ENCODE data around the gene LPIN1. TPM values are rescaled to one million over a fixed set of nuclear protein-coding genes. Genes with fewer than 3 reads are reported as not detected.
"Not testable (repeated sequence)": the region's sequence is repeated elsewhere in the genome, so short reads cannot be mapped to it uniquely, and the experiment has no call there.

Gene LPIN1
- total and polyA plus RNA-seq, 2 of the 13 experiments (the other 11 are each of a cell fraction or from before 2014, with no cell fraction given), result 9.7 to 19.4 TPM

GRCh38 chr2:11729362-11730212 lies 16.8 kb upstream of the LPIN1 start (continued):
- no peak for TF ChIP-seq ZNF280D (CRISPR knock-in tag; IDR thresholded peaks at IDR 0.05)

GRCh38 chr2:11731214-11731984 lies 15.0 kb upstream of the LPIN1 start:
- in situ Hi-C loops (cut with HindIII; ENCODE audit: extremely low pct_ligation_motif_present, low pct_unique_long_range_greater_than_20kb); CTCF ChIA-PET (ENCODE audit: low intra/inter-chr PET ratio, low total read pairs); ATAC-seq; H3K79me2 ChIP-seq (ENCODE audit: insufficient read depth, low read length); POLR2A ChIA-PET; H3K9me3 ChIP-seq (ENCODE audit: low read length); intact Hi-C loops (cut with micrococcal nuclease; ENCODE audit: unreplicated experiment); H3K4me3 ChIP-seq (replicated peaks in 1 of 3; ENCODE audit: insufficient read depth in 1 of 3, low read depth in 2 of 3, low read length in 3 of 3); DNase-seq (ENCODE audit: low spot score); H4K20me1 ChIP-seq (ENCODE audit: insufficient read depth, low read length); H3K4me1 ChIP-seq (ENCODE audit: insufficient read depth, low read length); H3K27me3 ChIP-seq (ENCODE audit: control insufficient read depth in 1 of 2, insufficient read depth in 2 of 2, low read length in 2 of 2); H2AFZ ChIP-seq (ENCODE audit: low read length); H3K9ac ChIP-seq (ENCODE audit: insufficient read depth, low read depth, low read length); H3K4me2 ChIP-seq (ENCODE audit: low read depth, low read length); H3K27ac ChIP-seq (ENCODE audit: extremely low read length, insufficient read depth, low read length); H3K36me3 ChIP-seq (replicated peaks in 1 of 2; ENCODE audit: control insufficient read depth in 1 of 2, insufficient read depth in 2 of 2, low read length in 2 of 2); BruUV-seq (replicated peaks): not testable (repeated sequence)
- peak; percentile 21 for FAIRE-seq
- 33% methylated on average over 4 of the region's 4 CpGs for WGBS (ENCODE audit: low lambda C conversion rate)
